Body of pancreas (tissue), 4 donors: ENCODE data around the gene ASB13. TPM values are rescaled to one million over a fixed set of nuclear protein-coding genes. Genes with fewer than 3 reads are reported as not detected.

Source experiments
- ATAC-seq: fragments of 150-250 bp; one replicate; pipeline ENCODE4 v1.9.1; 2016
- DNase-seq, 4 donors: peaks; one replicate each; pipeline ENCODE4 v3.0.0-alpha.2; 2019
- H3K27ac ChIP-seq, 4 donors: fragments of 200-600 bp; sonication (generic); 1 replicate in 3 of 4; 2 replicates in 1 of 4; pipeline versions ENCODE4 v1.5.1 to v1.6.1; 2016 to 2019; ENCODE audit warnings: mild to moderate bottlenecking in 1 of 4, mixed read lengths in 1 of 4, moderate library complexity in 1 of 4
- H3K27me3 ChIP-seq, 2 donors: fragments of 200-600 bp; sonication (generic); one replicate each; pipeline ENCODE4 v1.6.0; 2016; ENCODE audit warnings: mild to moderate bottlenecking in 1 of 2
- H3K36me3 ChIP-seq, 2 donors: fragments of 200-600 bp; sonication (generic); replicated peaks in 1 of 2; 2 replicates each; pipeline ENCODE4 v1.5.1; 2016; ENCODE audit warnings: low read depth in 2 of 2; ENCODE audit not compliant: insufficient read depth in 1 of 2
- H3K4me1 ChIP-seq: fragments of 200-600 bp; sonication (generic); one replicate; pipeline ENCODE4 v1.6.0; 2016
- H3K4me3 ChIP-seq, 2 donors: fragments of 200-600 bp; sonication (generic); 1 replicate in 1 of 2; 2 replicates in 1 of 2; pipeline ENCODE4 v1.5.1; 2016 to 2019
- H3K9me3 ChIP-seq, 3 donors: fragments of 200-600 bp; sonication (generic); 1 replicate in 2 of 3; 2 replicates in 1 of 3; pipeline ENCODE4 v1.5.1; 2016
- CTCF ChIP-seq, 7 experiments: fragments of 450-650 bp in 4 of 7; fragments of 200-600 bp in 3 of 7; sonication (generic) in 3 of 7; IDR thresholded peaks; one replicate each; pipeline ENCODE4 v1.5.1; 2016 to 2019; ENCODE audit warnings: antibody characterized with exemption in 7 of 7
- POLR2A ChIP-seq, 3 donors: fragments of 450-650 bp; IDR thresholded peaks; one replicate each; pipeline ENCODE4 v1.6.1; 2016; ENCODE audit warnings: antibody characterized with exemption in 3 of 3, mild to moderate bottlenecking in 2 of 3
- WGBS, 2 donors: methylation state at CpG; one replicate each; pipeline ENCODE4 v1.1.5; 2017; 5-methylcytosine and 5-hydroxymethylcytosine counted together
- intact Hi-C: fragments of 100-400 bp; cut with DNase I; formaldehyde crosslinking; loops from one replicate; pipeline ENCODE4 v1.15.1; 2023
- total RNA-seq, 2 donors: library from RNA; depleted of rRNA; stranded (reverse); fragments of >200 nt; gene quantifications; one replicate each; pipeline ENCODE4 v1.1.0, GENCODE V29; 2016

ASB13 gene
- total RNA-seq, 2 donors from 2014 or later = 7.6 to 15.0 TPM

DNA sequence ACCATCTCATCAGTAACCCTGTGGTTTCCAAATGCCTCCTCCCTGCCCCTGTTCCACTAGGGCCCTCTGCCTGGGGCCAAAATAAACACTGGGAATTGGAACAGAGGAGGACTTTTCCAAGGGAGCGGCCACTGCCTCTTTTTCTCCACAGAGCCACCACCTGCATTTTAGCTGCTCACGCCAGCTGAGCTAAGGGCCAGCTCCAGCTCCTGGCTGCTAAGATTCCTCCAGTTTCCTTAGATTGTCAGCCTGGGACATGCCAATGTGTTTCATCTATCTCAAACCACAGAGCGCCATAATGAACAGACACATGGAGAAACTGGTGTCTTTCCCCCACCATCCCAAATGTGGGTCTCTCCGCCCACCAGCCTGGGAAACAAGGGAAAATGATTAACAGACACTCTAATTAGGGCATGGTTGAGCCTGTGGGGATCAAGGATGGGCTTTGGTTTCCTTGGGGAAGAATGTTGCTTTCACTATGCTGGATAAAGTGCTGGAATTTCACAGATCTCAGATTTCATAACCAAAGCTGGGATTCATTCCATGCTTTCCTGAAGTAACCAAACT lies 52.2 kb downstream of the ASB13 start:
- no peaks in the 10 kb centered on the region for H3K36me3 ChIP-seq
- no peak overlapping the region for H3K27ac ChIP-seq
- intact Hi-C loops = no loop called here
- no peaks in the 10 kb centered on the region for H3K9me3 ChIP-seq
- TF ChIP-seq POLR2A (IDR thresholded peaks at IDR 0.05) (no peak), CTCF (IDR thresholded peaks at IDR 0.05) (no peak)
- no peak overlapping the region for H3K4me3 ChIP-seq
- H3K4me1 ChIP-seq = peaks cover 15% of the 10 kb centered on the region
- H3K27me3 ChIP-seq = no peaks in the 10 kb centered on the region
- 85 to 90% methylated on average over 2 to 4 of the region's 4 CpGs for WGBS, 2 donors
- no peak for DNase-seq
- no peak for ATAC-seq

DNA sequence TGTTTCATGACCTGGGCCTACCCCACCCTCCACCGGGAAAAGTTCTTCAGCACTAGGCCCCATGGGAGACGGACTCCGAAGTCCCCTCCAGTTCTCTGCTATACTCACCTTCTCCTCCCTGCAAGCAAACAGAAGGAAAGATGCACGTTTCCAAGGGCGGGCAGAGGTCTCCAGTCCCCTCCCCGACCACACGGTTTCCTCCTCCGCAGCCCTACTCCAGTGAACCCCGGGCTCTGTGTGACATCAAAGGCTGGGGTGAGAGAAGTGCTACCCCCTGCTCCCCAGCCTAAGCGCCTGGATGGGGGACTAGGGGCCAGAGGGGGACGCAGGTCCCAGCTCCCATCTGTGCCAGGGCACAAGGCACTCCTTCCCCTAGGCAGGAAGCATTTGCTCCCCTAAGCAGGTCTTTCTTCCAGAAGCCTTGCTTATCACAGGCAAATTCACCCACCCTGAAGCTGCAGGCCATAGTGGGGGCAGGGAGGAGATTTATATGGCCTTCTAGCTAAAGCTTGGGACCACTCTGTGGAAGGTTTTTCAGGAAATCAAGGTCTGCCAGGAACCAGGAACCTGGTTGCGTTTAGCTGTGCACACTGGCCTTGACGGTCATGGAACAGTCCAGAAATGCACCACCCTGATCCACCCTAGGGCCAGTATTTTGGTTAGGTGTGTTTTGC lies 52.8 kb downstream of the ASB13 start:
- Histone ChIP-seq H3K27ac (no peak overlapping the region), H3K27me3 (no peaks in the 10 kb centered on the region), H3K4me1 (peaks cover 15% of the 10 kb centered on the region), H3K36me3 (no peaks in the 10 kb centered on the region), H3K4me3 (no peak overlapping the region), H3K9me3 (no peaks in the 10 kb centered on the region)
- no peak for TF ChIP-seq POLR2A (IDR thresholded peaks at IDR 0.05)
- TF ChIP-seq CTCF (IDR thresholded peaks at IDR 0.05) = no peak
- intact Hi-C loops = no loop called here
- WGBS, 2 donors = 86 to 89% methylated on average over 11 to 13 of the region's 13 CpGs
- DNase-seq (no peak), ATAC-seq (no peak)

GRCh38 chr10:5611899-5612680 lies 54.3 kb downstream of the ASB13 start:
- Histone ChIP-seq H3K36me3 (no peaks in the 10 kb centered on the region), H3K9me3 (no peaks in the 10 kb centered on the region), H3K4me3 (no peak overlapping the region), H3K27me3 (no peaks in the 10 kb centered on the region), H3K27ac (no peak overlapping the region), H3K4me1 (peaks cover 15% of the 10 kb centered on the region)
- ATAC-seq (no peak), DNase-seq (no peak)
- 92 to 95% methylated on average over 15 of the region's 15 CpGs for WGBS, 2 donors
- intact Hi-C loops = no loop called here
- TF ChIP-seq CTCF (IDR thresholded peaks at IDR 0.05) (no peak), POLR2A (IDR thresholded peaks at IDR 0.05) (no peak)

- no peak for ATAC-seq
- peak overlapping the region in 2 of 4 donors; percentile 32 to 52 for H3K27ac ChIP-seq
These were observed 56.3 kb downstream of the ASB13 start for GRCh38 chr10:5609952-5610616.

More at GRCh38 chr10:5609952-5610616, 56.3 kb downstream of the ASB13 start:
- Histone ChIP-seq H3K4me3 (no peak overlapping the region), H3K36me3 (no peaks in the 10 kb centered on the region), H3K27me3 (no peaks in the 10 kb centered on the region), H3K9me3 (no peaks in the 10 kb centered on the region), H3K4me1 (peaks cover 15% of the 10 kb centered on the region)
- no peak for TF ChIP-seq POLR2A (IDR thresholded peaks at IDR 0.05)
- no peak for TF ChIP-seq CTCF (IDR thresholded peaks at IDR 0.05)
- 46 to 56% methylated on average over 11 of the region's 11 CpGs for WGBS, 2 donors
- DNase-seq = no peak
- intact Hi-C loops = no loop called here
